Tibial artery (tissue), 4 donors: Measurements from ENCODE around the gene NPAS3.

Source experiments
- DNase-seq, 2 donors: peaks; one replicate each; pipeline ENCODE4 v3.0.0-alpha.2; 2019
- H3K27ac ChIP-seq, 2 donors: fragments of 200-600 bp; sonication (generic) in 1 of 2; 1 replicate in 1 of 2; 2 replicates in 1 of 2; pipeline ENCODE4 v1.5.1; 2018 to 2019; ENCODE audit warnings: mild to moderate bottlenecking in 1 of 2
- H3K27me3 ChIP-seq, 2 donors: fragments of 200-600 bp; sonication (generic) in 1 of 2; one replicate each; pipeline versions ENCODE4 v1.5.1 to v1.6.0; 2016 to 2019
- H3K36me3 ChIP-seq, 3 donors: fragments of 200-600 bp; sonication (generic) in 2 of 3; one replicate each; pipeline ENCODE4 v1.5.1; 2016 to 2019; ENCODE audit warnings: mild to moderate bottlenecking in 2 of 3
- H3K4me1 ChIP-seq, 4 donors: fragments of 200-600 bp; sonication (generic) in 2 of 4; 1 replicate in 3 of 4; 2 replicates in 1 of 4; pipeline ENCODE4 v1.5.1; 2016 to 2019
- H3K4me3 ChIP-seq, 2 donors: fragments of 200-600 bp; sonication (generic) in 1 of 2; 1 replicate in 1 of 2; 2 replicates in 1 of 2; pipeline ENCODE4 v1.5.1; 2018 to 2019; ENCODE audit warnings: mild to moderate bottlenecking in 2 of 2
- H3K9me3 ChIP-seq, 3 donors: fragments of 200-600 bp; sonication (generic) in 1 of 3; one replicate each; pipeline ENCODE4 v1.5.1; 2016 to 2019
- CTCF ChIP-seq, 2 experiments: fragments of 200-600 bp in 1 of 2; fragments of 450-650 bp in 1 of 2; IDR thresholded peaks; one replicate each; pipeline ENCODE4 v1.5.1; 2017 to 2019; ENCODE audit warnings: antibody characterized with exemption in 2 of 2, mild to moderate bottlenecking in 1 of 2, moderate library complexity in 1 of 2
- intact Hi-C: fragments of 100-400 bp; cut with DNase I; formaldehyde crosslinking; loops from one replicate; pipeline ENCODE4 v1.15.0; 2023; ENCODE audit warnings: low total_unique reads

Gene NPAS3

GRCh38 chr14:33035416-33036194 is 96.9 kb downstream of the NPAS3 start:
- DNase-seq = no peak
- no peak for TF ChIP-seq CTCF (IDR thresholded peaks at IDR 0.05)
- intact Hi-C loops = no loop called here
- Histone ChIP-seq H3K4me3 (no peak overlapping the region), H3K36me3 (no peaks in the 10 kb centered on the region), H3K27ac (no peak overlapping the region), H3K4me1 (no peaks in the 10 kb centered on the region), H3K27me3 (no peaks in the 10 kb centered on the region), H3K9me3 (no peaks in the 10 kb centered on the region)

GRCh38 chr14:33039311-33039710 is 100.6 kb downstream of the NPAS3 start:
- H3K27me3 ChIP-seq = no peaks in the 10 kb centered on the region
- TF ChIP-seq CTCF (IDR thresholded peaks at IDR 0.05) = no peak
- no peak overlapping the region for H3K4me3 ChIP-seq
- intact Hi-C loops = no loop called here
- no peak overlapping the region for H3K27ac ChIP-seq
- no peaks in the 10 kb centered on the region for H3K36me3 ChIP-seq
- DNase-seq = no peak
- H3K9me3 ChIP-seq = no peaks in the 10 kb centered on the region
- no peaks in the 10 kb centered on the region for H3K4me1 ChIP-seq

- Histone ChIP-seq H3K27me3 (no peaks in the 10 kb centered on the region), H3K9me3 (no peaks in the 10 kb centered on the region), H3K4me1 (no peaks in the 10 kb centered on the region), H3K4me3 (no peak overlapping the region), H3K36me3 (no peaks in the 10 kb centered on the region), H3K27ac (no peak overlapping the region)
- no peak for DNase-seq
- no peak for TF ChIP-seq CTCF (IDR thresholded peaks at IDR 0.05)
- intact Hi-C loops = no loop called here
These were observed 101.9 kb downstream of the NPAS3 start for GRCh38 chr14:33040372-33041140.

GRCh38 chr14:33042591-33042990 is 103.9 kb downstream of the NPAS3 start:
- Histone ChIP-seq H3K4me3 (no peak overlapping the region), H3K9me3 (no peaks in the 10 kb centered on the region), H3K4me1 (no peaks in the 10 kb centered on the region), H3K27ac (no peak overlapping the region), H3K36me3 (no peaks in the 10 kb centered on the region), H3K27me3 (no peaks in the 10 kb centered on the region)
- TF ChIP-seq CTCF (IDR thresholded peaks at IDR 0.05) = no peak
- intact Hi-C loops = no loop called here
- DNase-seq = no peak

GRCh38 chr14:33045760-33046159 is 107.1 kb downstream of the NPAS3 start:
- intact Hi-C loops = no loop called here
- Histone ChIP-seq H3K36me3 (no peaks in the 10 kb centered on the region), H3K9me3 (no peaks in the 10 kb centered on the region), H3K4me1 (no peaks in the 10 kb centered on the region), H3K27ac (no peak overlapping the region), H3K27me3 (no peaks in the 10 kb centered on the region), H3K4me3 (no peak overlapping the region)
- no peak for TF ChIP-seq CTCF (IDR thresholded peaks at IDR 0.05)
- DNase-seq = no peak
